ENCODE measurements around the gene LSP1. TPM values are rescaled to one million over a fixed set of nuclear protein-coding genes. Genes with fewer than 3 reads are reported as not detected.
"Not testable (repeated sequence)": the region's sequence is repeated elsewhere in the genome, so short reads cannot be mapped to it uniquely, and the experiment has no call there.

The LSP1 gene
- total and polyA plus RNA-seq, 10 donors, result 136 to 422 (median 335) TPM

DNA sequence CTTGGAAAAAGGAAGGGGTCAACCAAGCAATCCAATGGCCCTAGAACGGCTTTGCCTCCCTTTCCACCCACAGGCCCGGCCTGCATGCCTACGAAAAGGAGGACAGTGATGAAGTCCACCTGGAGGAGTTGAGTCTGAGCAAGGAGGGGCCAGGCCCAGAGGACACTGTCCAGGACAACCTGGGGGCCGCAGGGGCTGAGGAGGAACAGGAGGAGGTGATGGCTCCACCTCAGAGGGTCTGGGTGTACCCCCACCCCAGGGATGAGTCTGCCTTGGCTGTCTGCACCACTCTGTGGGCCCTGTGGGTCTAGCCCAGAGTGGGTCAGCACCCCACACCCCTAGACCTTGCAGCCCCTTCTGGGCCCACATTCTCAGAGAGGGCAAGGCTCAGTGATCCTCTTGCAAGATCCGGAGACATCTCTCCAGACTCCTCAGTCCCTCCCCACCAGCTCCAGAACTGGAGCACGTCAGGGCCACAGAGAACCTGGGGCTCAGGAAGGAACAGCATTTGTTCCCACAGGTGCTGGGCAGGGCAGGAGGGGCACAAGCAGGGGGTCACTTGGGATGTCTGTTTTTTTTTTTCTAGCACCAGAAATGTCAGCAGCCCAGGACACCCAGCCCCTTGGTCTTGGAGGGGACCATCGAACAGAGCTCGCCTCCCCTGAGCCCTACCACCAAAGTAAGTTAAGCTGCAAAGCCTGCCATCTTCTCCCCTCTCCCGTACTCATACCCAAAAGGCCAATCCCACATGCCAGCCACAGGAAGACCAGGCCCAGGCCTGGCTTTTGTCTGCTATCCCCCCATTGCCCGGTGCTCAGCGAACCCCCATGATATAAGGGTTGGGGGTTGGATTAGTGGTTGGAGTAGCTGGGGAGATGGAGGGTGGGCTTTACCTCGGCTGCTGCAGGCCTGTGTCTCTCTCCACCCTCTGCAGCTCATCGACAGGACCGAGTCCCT lies 30.7 kb downstream of the LSP1 start:
- peaks cover 0 to 100% (median 72%) of the 10 kb centered on the region in 6 donors for H3K36me3 ChIP-seq
- TF ChIP-seq POLR2AphosphoS5 (IDR thresholded peaks at IDR 0.05) (peak; percentile 18 to 28 (median 24)), POLR2A (IDR thresholded peaks at IDR 0.05) (no peak)
- TF ChIP-seq, protein P1, sequence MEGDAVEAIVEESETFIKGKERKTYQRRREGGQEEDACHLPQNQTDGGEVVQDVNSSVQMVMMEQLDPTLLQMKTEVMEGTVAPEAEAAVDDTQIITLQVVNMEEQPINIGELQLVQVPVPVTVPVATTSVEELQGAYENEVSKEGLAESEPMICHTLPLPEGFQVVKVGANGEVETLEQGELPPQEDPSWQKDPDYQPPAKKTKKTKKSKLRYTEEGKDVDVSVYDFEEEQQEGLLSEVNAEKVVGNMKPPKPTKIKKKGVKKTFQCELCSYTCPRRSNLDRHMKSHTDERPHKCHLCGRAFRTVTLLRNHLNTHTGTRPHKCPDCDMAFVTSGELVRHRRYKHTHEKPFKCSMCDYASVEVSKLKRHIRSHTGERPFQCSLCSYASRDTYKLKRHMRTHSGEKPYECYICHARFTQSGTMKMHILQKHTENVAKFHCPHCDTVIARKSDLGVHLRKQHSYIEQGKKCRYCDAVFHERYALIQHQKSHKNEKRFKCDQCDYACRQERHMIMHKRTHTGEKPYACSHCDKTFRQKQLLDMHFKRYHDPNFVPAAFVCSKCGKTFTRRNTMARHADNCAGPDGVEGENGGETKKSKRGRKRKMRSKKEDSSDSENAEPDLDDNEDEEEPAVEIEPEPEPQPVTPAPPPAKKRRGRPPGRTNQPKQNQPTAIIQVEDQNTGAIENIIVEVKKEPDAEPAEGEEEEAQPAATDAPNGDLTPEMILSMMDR (IDR thresholded peaks at IDR 0.05 in 8 of 11, conservative IDR thresholded peaks at IDR 0.05 in 3 of 11), result no peak
- intact Hi-C loops (cut with DNase I; ENCODE audit: low total_unique reads), result loop anchor here (5.0 kb wide), 1 partner anchor 34 kb away; the partner anchor contains the start of gene TNNT3
- H3K27me3 ChIP-seq (replicated peaks in 1 of 7), result no peaks in the 10 kb centered on the region
- DNase-seq, result peak; percentile 71
- peaks cover 29 to 65% (median 56%) of the 10 kb centered on the region in 6 donors for H3K4me1 ChIP-seq
- no peaks in the 10 kb centered on the region for H3K9me3 ChIP-seq
- H3K4me3 ChIP-seq, result no peak overlapping the region
- 90 to 94% (median 93%) methylated on average over 14 of the region's 14 CpGs for WGBS, 5 donors
- peak overlapping the region in 3 of 8 donors; percentile 70 to 86 (median 79) for H3K27ac ChIP-seq

DNA sequence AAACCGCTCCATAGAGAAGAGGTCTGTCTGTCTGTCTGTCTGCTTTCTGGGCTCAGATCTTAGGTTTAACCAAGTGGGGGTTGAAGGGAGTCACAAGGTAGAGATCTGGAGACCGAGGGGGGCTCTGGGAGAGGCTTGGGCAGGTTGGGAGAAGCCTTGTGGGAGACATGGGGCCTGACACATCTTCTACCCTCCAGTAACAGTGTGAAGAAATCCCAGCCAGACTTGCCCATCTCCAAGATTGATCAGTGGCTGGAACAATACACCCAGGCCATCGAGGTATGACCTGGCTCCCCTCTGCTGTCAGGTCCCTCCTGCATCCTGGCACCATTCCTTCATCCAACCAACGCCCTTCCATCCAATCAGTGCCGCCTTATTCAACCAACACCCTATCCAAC lies 31.4 kb downstream of the LSP1 start:
- no peak for DNase-seq
- Histone ChIP-seq H3K36me3 (peaks cover 0 to 100% (median 78%) of the 10 kb centered on the region in 6 donors), H3K4me3 (no peak overlapping the region), H3K27me3 (replicated peaks in 1 of 7) (peaks cover 0 to 4% (median 0%) of the 10 kb centered on the region in 7 donors), H3K4me1 (peaks cover 30 to 65% (median 56%) of the 10 kb centered on the region in 6 donors), H3K9me3 (no peaks in the 10 kb centered on the region), H3K27ac (no peak overlapping the region)
- 92 to 96% (median 94%) methylated on average over 5 of the region's 5 CpGs for WGBS, 5 donors
- no peak for TF ChIP-seq POLR2A (IDR thresholded peaks at IDR 0.05)
- TF ChIP-seq, protein P1 (IDR thresholded peaks at IDR 0.05 in 8 of 11, conservative IDR thresholded peaks at IDR 0.05 in 3 of 11), result no peak
- no peak for TF ChIP-seq POLR2AphosphoS5 (IDR thresholded peaks at IDR 0.05)
- intact Hi-C loops (cut with DNase I; ENCODE audit: low total_unique reads), result loop anchor here (5.0 kb wide), 1 partner anchor 33 kb away; the partner anchor contains the start of gene TNNT3

DNA sequence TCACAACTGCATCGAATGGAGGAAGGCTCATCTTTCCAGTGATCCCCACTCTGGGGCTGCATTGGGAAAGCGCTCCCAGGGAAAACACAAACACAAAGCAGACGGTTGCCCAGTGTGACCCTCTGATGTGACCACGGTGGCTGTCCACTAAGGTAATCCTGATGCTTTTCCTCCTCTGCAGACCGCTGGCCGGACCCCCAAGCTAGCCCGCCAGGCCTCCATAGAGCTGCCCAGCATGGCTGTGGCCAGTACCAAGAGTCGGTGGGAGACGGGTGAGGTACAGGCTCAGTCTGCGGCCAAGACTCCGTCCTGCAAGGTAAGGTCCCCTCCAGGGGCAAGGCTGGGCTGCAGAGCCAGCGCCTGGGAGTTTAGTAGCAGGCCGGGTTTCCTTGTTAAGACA lies 33.7 kb downstream of the LSP1 start:
- H3K9me3 ChIP-seq; DNase-seq; intact Hi-C loops (cut with DNase I; ENCODE audit: low total_unique reads); H3K4me3 ChIP-seq; H3K27me3 ChIP-seq (replicated peaks in 1 of 7): not testable (repeated sequence)
- H3K27ac ChIP-seq, result peak overlapping the region in 1 of 8 donors; percentile 8
- H3K36me3 ChIP-seq, result peaks cover 0 to 100% (median 69%) of the 10 kb centered on the region in 6 donors
- WGBS, 5 donors, result 94 to 96% (median 94%) methylated on average over 11 to 13 of the region's 13 CpGs
- peak in 1 of 3 donors; percentile 43 for TF ChIP-seq POLR2AphosphoS5 (IDR thresholded peaks at IDR 0.05)
- peaks cover 12 to 65% (median 56%) of the 10 kb centered on the region in 6 donors for H3K4me1 ChIP-seq

DNA sequence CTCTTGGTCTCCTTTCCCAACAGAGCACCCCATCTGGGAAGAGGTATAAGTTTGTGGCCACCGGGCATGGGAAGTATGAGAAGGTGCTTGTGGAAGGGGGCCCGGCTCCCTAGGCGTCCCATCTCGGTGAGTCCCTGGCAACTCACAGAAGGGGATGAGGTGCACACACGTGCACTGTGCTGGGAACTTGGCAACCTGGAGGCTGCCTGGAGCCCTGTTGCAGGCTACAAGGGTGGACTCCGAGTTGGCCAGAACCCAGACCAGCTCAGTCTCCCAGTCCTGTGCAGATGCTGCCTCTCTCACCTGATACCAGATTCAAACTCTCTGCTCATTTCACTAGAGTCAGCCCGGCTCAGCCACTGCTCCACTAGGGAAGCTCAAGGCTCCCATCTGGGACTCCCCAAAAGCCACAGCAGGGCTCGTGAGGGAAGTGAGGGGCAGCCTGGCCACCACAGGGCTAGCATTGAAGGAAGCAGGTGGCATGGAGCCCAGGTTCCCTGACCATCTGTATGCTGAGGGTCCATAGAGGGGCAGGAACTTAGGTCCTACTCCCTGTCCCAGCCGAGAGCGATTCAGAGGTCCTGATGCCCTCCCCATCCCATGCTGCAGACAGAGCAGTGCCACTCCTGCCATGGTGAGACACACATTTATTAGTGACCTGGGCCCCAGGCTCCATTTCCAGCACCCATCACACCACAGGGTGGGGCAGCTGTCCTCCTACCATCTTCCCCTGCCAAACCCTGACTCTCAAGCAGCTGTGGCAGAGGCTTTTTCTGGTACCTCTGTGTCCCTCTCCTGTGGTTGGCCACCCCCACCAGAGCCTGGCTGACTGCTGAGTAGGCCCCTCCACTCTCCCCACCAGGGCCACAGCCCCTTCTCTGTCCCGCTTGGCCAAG lies 34.8 kb downstream of the LSP1 start:
- peaks cover 5 to 59% (median 46%) of the 10 kb centered on the region in 6 donors for H3K4me1 ChIP-seq
- H3K27ac ChIP-seq, result peak overlapping the region in 5 of 8 donors; percentile 5 to 79 (median 73)
- TF ChIP-seq, protein P1 (IDR thresholded peaks at IDR 0.05 in 8 of 11, conservative IDR thresholded peaks at IDR 0.05 in 3 of 11), result no peak
- TF ChIP-seq POLR2A (IDR thresholded peaks at IDR 0.05) (no peak), POLR2AphosphoS5 (IDR thresholded peaks at IDR 0.05) (no peak)
- peaks cover 0 to 89% (median 66%) of the 10 kb centered on the region in 6 donors for H3K36me3 ChIP-seq
- intact Hi-C loops (cut with DNase I; ENCODE audit: low total_unique reads), result no loop called here
- H3K4me3 ChIP-seq, result no peak overlapping the region
- no peak for DNase-seq
- no peaks in the 10 kb centered on the region for H3K9me3 ChIP-seq
- 65 to 87% (median 76%) methylated on average over 7 to 11 of the region's 11 CpGs for WGBS, 5 donors
- peaks cover 0 to 8% (median 0%) of the 10 kb centered on the region in 7 donors for H3K27me3 ChIP-seq (replicated peaks in 1 of 7)
